K562 (cell line): Measurements from ENCODE around the gene PLPPR1. TPM values are rescaled to one million over a fixed set of nuclear protein-coding genes. Genes with fewer than 3 reads are reported as not detected.
A peak's percentile ranks its signal among the peaks of the same experiment; 100 is the strongest.

Experiments
- ASH1L ChIP-seq: fragments of 450-650 bp; IDR thresholded peaks from 2 replicates; pipeline ENCODE4 v1.6.1; 2018; ENCODE audit warnings: borderline replicate concordance, mild to moderate bottlenecking, low read depth; ENCODE audit not compliant: partially characterized antibody
- CBX2 ChIP-seq: fragments of 200-600 bp; sonication (generic); IDR thresholded peaks from one replicate; pipeline ENCODE4 v1.6.1; 2012; ENCODE audit warnings: mild to moderate bottlenecking, low read length, inconsistent platforms; ENCODE audit not compliant: insufficient read depth, poor library complexity, severe bottlenecking
- EHMT2 ChIP-seq: fragments of 450-650 bp; IDR thresholded peaks from 2 replicates; pipeline ENCODE4 v1.6.1; 2018; ENCODE audit warnings: antibody characterized with exemption
- EP300 ChIP-seq: IDR thresholded peaks from 2 replicates; pipeline ENCODE4 v1.6.1; 2012; ENCODE audit warnings: low read length, improper control_type of control experiment
- ESRRA ChIP-seq: fragments of 450-650 bp; IDR thresholded peaks from 2 replicates; pipeline ENCODE4 v1.6.1; 2014; ENCODE audit warnings: low read depth, mild to moderate bottlenecking, moderate library complexity, borderline replicate concordance
- ETS2 ChIP-seq: IDR thresholded peaks from 2 replicates; pipeline ENCODE4 v1.6.1; 2016; ENCODE audit warnings: borderline replicate concordance, missing genetic modification characterization, mild to moderate bottlenecking, moderate library complexity, missing compliant biosample characterization; ENCODE audit not compliant: poor library complexity, severe bottlenecking
- HEY1 ChIP-seq: fragments of 250-450 bp; sonication (Bioruptor Pico); IDR thresholded peaks from 2 replicates; pipeline ENCODE4 v1.5.0; 2020; ENCODE audit warnings: mild to moderate bottlenecking, moderate library complexity, borderline replicate concordance
- HMG20B ChIP-seq: fragments of 250-450 bp; sonication (Bioruptor Pico); IDR thresholded peaks from 2 replicates; pipeline ENCODE4 v1.5.0; 2021; ENCODE audit warnings: mild to moderate bottlenecking
- IRF1 ChIP-seq: sonication (generic); formaldehyde crosslinking; IDR thresholded peaks from 2 replicates; pipeline ENCODE4 v1.8.0; 2022; ENCODE audit warnings: missing genetic modification reagents, mild to moderate bottlenecking, borderline replicate concordance
- OTX1 ChIP-seq: fragments of 450-650 bp; formaldehyde crosslinking; IDR thresholded peaks from 2 replicates; pipeline ENCODE4 v1.4.0; 2022; ENCODE audit warnings: mild to moderate bottlenecking
- POLR3G ChIP-seq: IDR thresholded peaks from 2 replicates; pipeline ENCODE4 v1.6.1; 2011; ENCODE audit not compliant: insufficient read length, insufficient replicate concordance; ENCODE audit errors: extremely low read depth
- PTBP1 ChIP-seq: fragments of 200-400 bp; formaldehyde crosslinking; IDR thresholded peaks from 2 replicates; pipeline ENCODE4 v1.6.1; 2017; ENCODE audit warnings: low read depth, low read length
- RAD21 ChIP-seq, 2 experiments: fragments of 250-450 bp in 1 of 2; fragments of 450-650 bp in 1 of 2; sonication (Bioruptor Pico) in 1 of 2; formaldehyde crosslinking in 1 of 2; IDR thresholded peaks in 1 of 2; conservative IDR thresholded peaks in 1 of 2; 2 replicates each; pipeline versions ENCODE4 v1.4.0 to v1.8.0; 2020 to 2022; ENCODE audit warnings: mild to moderate bottlenecking in 2 of 2, moderate library complexity in 1 of 2
- RBM15 ChIP-seq: fragments of 200-400 bp; formaldehyde crosslinking; IDR thresholded peaks from 2 replicates; pipeline ENCODE4 v1.6.1; 2018; ENCODE audit warnings: mild to moderate bottlenecking, low read length, moderate library complexity; ENCODE audit not compliant: insufficient read depth
- TCF3 ChIP-seq: sonication (generic); formaldehyde crosslinking; IDR thresholded peaks from 2 replicates; pipeline ENCODE4 v1.4.0; 2020; ENCODE audit warnings: mild to moderate bottlenecking, missing genetic modification reagents
- WHSC1 ChIP-seq: IDR thresholded peaks from one replicate; pipeline ENCODE4 v1.6.1; 2012; ENCODE audit warnings: low read length, control low read depth, inconsistent platforms
- ZMIZ1 ChIP-seq, 2 experiments: fragments of 150-350 bp in 1 of 2; IDR thresholded peaks; 2 replicates each; pipeline ENCODE4 v1.6.1; 2012 to 2016; ENCODE audit warnings: low read depth in 2 of 2, low read length in 2 of 2, mild to moderate bottlenecking in 1 of 2, moderate library complexity in 1 of 2
- ZNF253 ChIP-seq: fragments of 250-450 bp; sonication (Bioruptor Pico); conservative IDR thresholded peaks from 2 replicates; pipeline ENCODE4 v1.6.1; 2021; ENCODE audit warnings: mild to moderate bottlenecking
- ZSCAN32 ChIP-seq: fragments of 450-650 bp; formaldehyde crosslinking; IDR thresholded peaks from 2 replicates; pipeline ENCODE4 v1.4.0; 2020; ENCODE audit warnings: mild to moderate bottlenecking, moderate library complexity
- polyA plus RNA-seq, 8 experiments: library from polyadenylated mRNA; depleted of rRNA in 4 of 8; stranded (reverse) in 5 of 8; unstranded in 3 of 8; fragments of >200 nt; fragmentation: Nextera tagmentation in 2 of 8; fragmentation: Illumina TruSeq in 1 of 8; extraction: Ambion mirVana in 2 of 8; extraction: Trizol in 1 of 8; gene quantifications; 2 replicates each; pipeline versions ENCODE4 v1.2.1 to v1.2.3, GENCODE V29; 2011 to 2014; ENCODE audit warnings: inconsistent platforms in 1 of 8, missing spikeins in 1 of 8
- total RNA-seq, 7 experiments: library from RNA; depleted of rRNA in 6 of 7; stranded (reverse); fragments of >200 nt in 6 of 7; fragmentation: Illumina TruSeq in 2 of 7; extraction: Trizol in 2 of 7; gene quantifications; 2 replicates each; pipeline versions ENCODE4 v1.2.1 to v1.2.3, GENCODE V29; 2011 to 2021; ENCODE audit warnings: low replicate concordance in 1 of 7
- TF ChIP-seq, protein P1 (sequence below): fragments of 450-650 bp; IDR thresholded peaks from 2 replicates; pipeline ENCODE4 v1.6.1; 2017; ENCODE audit warnings: antibody characterized with exemption, mild to moderate bottlenecking

The PLPPR1 gene
- total and polyA plus RNA-seq, 9 of the 15 experiments (the other 6 are each of a cell fraction or from before 2014, with no cell fraction given), result not detected

DNA sequence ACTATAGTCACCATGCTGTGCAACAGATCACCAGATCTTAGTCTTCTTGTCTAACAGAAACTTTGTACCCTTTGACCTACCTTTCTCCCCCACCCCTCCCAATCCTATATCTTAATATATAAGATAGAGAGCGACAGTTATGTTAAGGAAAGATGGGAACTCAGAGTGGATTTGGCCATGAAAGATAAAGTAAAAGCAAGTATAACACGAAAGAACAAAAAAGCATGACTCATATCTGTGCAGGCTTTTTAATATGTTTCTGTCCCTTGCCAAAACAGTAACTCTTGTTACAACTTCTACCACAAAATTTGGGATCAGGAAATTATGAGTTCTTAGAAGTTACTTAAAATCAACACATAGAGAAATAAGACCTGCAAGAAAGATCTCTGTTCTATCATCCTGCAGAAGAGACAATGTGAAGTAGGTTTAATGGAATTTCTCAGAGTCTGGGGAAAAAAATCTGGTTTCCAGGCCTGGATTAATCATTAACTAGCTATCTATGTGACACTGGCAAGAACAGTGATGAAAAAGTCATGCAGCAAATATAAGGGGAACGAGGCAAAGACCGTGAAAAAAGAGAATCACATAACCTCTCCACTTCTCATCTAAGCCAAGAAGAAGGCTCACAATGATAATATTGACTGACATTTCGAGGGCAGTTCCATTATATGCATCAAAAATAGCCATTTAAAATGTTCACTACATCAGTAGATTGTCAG is 337.7 kb downstream of the PLPPR1 start (continued):
- TF ChIP-seq IRF1 (no peak), ZNF253 (CRISPR knock-in tag) (no peak), WHSC1 (no peak), ETS2 (tag) (no peak), ASH1L (no peak), ESRRA (no peak), ZSCAN32 (CRISPR knock-in tag) (no peak), OTX1 (CRISPR knock-in tag) (no peak), EHMT2 (no peak), EP300 (peak; percentile 78; the same call in 1 of the 2 replicates), ZMIZ1 (IDR thresholded peaks at IDR 0.05; ENCODE audit: low read depth in 2 of 2, low read length in 2 of 2) (no peak), PTBP1 (no peak), RBM15 (no peak), CBX2 (no peak), RAD21 (CRISPR knock-in tag; conservative IDR thresholded peaks at IDR 0.05 in 1 of 2, IDR thresholded peaks at IDR 0.05 in 1 of 2) (no peak), HMG20B (CRISPR knock-in tag) (no peak), POLR3G (no peak), HEY1 (CRISPR knock-in tag) (no peak), TCF3 (CRISPR knock-in tag) (peak; percentile 53)
- TF ChIP-seq, protein P1, sequence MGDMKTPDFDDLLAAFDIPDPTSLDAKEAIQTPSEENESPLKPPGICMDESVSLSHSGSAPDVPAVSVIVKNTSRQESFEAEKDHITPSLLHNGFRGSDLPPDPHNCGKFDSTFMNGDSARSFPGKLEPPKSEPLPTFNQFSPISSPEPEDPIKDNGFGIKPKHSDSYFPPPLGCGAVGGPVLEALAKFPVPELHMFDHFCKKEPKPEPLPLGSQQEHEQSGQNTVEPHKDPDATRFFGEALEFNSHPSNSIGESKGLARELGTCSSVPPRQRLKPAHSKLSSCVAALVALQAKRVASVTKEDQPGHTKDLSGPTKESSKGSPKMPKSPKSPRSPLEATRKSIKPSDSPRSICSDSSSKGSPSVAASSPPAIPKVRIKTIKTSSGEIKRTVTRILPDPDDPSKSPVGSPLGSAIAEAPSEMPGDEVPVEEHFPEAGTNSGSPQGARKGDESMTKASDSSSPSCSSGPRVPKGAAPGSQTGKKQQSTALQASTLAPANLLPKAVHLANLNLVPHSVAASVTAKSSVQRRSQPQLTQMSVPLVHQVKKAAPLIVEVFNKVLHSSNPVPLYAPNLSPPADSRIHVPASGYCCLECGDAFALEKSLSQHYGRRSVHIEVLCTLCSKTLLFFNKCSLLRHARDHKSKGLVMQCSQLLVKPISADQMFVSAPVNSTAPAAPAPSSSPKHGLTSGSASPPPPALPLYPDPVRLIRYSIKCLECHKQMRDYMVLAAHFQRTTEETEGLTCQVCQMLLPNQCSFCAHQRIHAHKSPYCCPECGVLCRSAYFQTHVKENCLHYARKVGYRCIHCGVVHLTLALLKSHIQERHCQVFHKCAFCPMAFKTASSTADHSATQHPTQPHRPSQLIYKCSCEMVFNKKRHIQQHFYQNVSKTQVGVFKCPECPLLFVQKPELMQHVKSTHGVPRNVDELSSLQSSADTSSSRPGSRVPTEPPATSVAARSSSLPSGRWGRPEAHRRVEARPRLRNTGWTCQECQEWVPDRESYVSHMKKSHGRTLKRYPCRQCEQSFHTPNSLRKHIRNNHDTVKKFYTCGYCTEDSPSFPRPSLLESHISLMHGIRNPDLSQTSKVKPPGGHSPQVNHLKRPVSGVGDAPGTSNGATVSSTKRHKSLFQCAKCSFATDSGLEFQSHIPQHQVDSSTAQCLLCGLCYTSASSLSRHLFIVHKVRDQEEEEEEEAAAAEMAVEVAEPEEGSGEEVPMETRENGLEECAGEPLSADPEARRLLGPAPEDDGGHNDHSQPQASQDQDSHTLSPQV, result no peak
